GM21528 (cell line): Measurements from ENCODE around the gene USP11.
"Not testable (repeated sequence)": the region's sequence is repeated elsewhere in the genome, so short reads cannot be mapped to it uniquely, and the experiment has no call there.

Source experiments
- ATAC-seq: cut with Tn5 transposase; IDR thresholded peaks from one replicate; pipeline ENCODE4 v1.9.1; 2021; ENCODE audit warnings: mild to moderate bottlenecking, moderate library complexity; ENCODE audit not compliant: unreplicated experiment, low FRiP score

Gene USP11

DNA sequence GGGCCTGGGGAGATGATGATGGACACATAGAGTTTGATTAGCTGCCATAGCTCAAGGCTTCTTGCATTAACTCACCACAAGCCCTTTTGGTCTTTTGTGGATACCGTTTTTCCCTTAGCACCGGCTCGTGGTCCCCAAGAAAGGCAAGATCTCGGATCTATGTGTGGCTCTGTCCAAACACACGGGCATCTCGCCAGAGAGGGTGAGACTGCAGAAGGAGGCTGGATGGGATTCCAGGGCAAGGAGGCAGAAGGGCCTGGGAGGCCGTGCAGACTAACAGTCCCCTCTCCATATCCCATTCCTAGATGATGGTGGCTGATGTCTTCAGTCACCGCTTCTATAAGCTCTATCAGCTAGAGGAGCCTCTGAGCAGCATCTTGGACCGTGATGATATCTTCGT is 9.5 kb downstream of the USP11 start:
- ATAC-seq: no peak

- no peak for ATAC-seq
These were observed 10.5 kb downstream of the USP11 start for GRCh38 chrX:47243351-47243750.

DNA sequence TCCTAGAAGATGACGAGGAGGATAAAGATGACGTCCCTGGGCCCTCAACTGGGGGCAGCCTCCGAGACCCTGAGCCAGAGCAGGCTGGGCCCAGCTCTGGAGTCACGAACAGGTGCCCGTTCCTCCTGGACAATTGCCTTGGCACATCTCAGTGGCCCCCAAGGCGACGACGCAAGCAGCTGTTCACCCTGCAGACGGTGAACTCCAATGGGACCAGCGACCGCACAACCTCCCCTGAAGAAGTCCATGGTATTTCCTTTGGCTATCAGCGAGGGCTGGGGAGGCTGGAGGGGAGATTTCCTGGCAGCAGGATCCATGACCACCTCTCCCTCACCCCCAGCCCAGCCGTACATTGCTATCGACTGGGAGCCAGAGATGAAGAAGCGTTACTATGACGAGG is 11.9 kb downstream of the USP11 start:
- ATAC-seq: no peak

DNA sequence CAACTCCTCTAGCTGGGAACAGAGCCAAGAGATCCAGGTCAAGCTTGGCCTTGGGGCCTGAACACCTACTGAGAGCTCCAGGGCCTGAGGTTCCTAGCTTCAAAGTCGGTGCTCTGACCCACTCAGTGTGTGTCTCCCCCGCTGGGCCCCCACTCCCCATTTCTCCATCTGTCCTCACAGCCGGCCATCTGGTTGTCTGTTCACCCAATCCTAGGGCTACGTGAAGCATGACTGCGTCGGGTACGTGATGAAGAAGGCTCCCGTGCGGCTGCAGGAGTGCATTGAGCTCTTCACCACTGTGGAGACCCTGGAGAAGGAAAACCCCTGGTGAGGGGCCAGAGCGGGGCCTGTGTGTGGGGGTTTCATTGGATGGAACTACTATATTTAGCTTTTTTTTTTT is 12.3 kb downstream of the USP11 start:
- no peak for ATAC-seq

- ATAC-seq: no peak
These were observed 14.6 kb downstream of the USP11 start for GRCh38 chrX:47247206-47247998.

- no peak for ATAC-seq
These were observed 15.2 kb downstream of the USP11 start for GRCh38 chrX:47247999-47248320.

DNA sequence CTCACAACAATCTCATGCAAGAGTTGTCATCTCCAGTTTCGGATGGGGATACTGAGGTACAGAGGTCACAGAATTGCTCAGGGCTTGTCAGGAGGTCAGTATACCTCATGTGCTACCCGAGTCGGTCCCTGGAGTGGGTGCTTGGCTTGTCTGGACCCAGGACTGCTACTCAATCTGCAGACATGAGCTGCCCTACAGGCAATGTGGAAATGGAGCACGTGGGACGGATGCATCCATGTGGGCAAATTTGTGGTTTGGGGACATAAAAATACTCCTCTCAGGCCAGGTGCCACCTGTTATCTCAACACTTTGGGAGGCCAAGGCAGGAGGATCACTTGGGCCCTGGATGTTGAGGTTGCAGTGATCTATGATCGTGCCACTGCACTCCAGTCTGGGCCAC is 15.8 kb downstream of the USP11 start:
- no peak for ATAC-seq

DNA sequence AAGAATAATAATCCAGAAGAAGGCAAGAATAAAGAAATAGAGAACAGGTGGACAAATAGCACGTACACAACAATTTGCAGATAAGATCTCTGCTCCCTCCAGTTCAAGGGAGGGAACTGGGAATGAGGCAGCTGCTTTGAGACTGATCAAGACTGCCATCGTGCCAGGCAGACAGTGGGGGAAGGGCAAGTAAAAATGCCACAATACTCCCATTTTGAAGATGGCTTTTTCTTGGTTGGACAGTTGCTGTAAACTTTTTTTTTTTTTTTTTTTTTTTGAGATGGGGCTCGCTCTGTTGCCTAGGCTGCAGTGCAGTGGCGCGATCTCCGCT is 17.2 kb downstream of the USP11 start:
- ATAC-seq: no peak

DNA sequence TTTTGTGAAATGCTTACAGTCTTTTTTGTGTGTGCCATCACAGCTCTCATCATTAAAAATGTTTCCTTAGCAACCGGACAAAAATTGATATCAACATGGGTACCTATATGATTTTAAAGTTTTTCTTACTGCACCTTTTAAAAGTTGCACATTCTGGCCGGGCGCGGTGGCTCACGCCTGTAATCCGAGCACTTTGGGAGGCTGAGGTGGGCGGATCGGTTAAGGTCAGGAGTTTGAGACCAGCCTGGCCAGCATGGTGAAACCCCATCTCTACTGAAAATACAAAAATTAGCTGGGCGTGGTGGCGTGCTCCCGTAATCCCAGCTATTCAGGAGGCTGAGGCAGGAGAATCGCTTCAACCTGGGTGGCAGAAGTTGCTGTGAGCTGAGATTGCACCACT is 24.8 kb downstream of the USP11 start:
- not testable (repeated sequence) for ATAC-seq

DNA sequence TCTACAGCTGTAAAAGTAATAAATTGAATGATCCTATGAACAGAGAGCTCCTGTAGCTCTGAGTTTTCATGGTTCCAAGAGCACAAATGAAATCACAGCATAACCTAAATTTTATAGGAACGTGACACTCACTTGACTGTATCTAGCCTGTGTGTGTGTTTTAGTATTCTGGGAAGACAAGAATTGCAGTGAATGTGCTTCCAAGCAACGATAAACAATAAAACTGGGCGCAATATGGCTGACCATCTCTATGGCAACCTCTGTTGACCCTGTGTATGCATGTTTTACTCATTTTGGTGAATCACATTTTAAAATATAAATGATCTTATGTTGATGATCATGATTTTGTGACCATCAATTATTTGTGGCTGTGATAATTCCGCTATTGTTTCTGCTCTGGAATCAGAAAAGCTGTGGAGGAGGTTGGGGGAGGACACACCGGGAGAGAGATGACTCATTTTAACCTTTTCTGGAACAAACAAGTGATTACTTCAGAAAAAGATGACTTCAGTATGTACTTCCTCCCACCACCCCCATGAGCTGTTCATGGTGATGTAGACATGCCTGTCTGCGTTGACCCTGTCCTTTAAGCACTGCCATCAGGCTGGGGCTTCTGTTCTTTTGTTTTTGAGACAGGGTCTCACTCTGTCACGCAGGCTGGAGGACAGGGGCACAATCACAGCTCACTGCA is 31.8 kb downstream of the USP11 start:
- ATAC-seq: no peak

DNA sequence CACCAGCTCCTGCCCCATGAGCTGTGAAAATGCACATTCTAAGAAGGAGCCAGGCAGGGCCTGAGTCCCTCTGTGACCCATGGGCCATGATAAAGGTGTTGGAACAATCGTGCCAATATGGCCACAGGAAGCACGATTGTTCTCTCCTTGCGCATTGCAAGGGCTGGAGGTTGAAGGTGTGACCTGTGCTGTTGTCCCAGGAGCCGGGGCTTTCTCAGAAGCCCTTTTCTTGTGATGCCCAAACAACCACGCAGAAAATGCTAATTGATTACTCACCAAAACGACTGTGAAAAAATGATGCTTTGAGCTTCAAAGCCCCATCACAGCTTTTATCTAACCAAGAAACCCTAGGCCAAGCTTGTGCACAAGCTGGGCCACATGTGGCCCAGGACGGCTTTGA is 33.8 kb downstream of the USP11 start:
- no peak for ATAC-seq

DNA sequence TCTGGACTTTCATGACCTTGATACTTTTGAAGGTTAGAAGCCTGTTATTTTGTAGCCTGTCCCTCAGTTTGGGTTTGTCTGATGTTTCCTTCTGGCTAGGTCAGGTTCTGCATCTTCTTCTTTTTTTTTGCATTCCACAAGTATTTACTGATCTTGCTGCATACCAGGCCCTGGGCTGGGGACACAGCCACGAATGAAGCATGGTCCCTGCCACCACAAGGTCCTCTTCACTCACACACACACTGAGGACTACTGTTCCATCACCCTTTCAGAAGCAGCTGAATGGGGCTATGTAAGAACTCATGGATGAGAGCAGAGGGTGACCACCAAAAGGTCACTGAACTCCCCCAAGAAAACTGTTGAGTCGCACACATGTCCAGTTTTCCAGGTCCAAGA is 39.2 kb downstream of the USP11 start:
- ATAC-seq: no peak

- no peak for ATAC-seq
These were observed 40.4 kb downstream of the USP11 start for GRCh38 chrX:47273011-47273730.

- ATAC-seq: no peak
These were observed 45.9 kb downstream of the USP11 start for GRCh38 chrX:47278691-47279090.

- ATAC-seq: no peak
These were observed 50.4 kb downstream of the USP11 start for GRCh38 chrX:47283015-47283771.

GRCh38 chrX:47284616-47285015 is 51.8 kb downstream of the USP11 start:
- ATAC-seq: not testable (repeated sequence)

- no peak for ATAC-seq
These were observed 53.1 kb downstream of the USP11 start for GRCh38 chrX:47285836-47286320.

DNA sequence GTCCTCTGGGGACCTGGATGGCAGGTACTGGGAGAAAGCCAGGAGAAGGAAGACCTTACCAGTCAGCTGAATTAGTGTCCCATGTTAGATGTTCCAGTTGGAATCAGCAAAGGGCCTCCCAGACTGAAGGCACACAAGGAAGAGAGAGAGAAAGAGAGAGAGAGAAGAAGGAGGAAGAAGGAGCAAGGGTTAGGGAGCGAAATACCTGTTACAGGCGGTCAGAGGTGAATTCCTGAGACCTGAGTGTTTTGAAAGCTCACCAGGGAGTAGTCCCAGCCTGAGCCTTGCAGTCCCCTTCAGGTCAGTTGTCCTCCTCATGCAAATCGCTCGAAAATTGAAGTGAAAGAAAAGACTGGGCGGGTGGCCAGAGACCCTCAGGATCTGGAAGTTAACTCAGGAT is 60.3 kb downstream of the USP11 start:
- no peak for ATAC-seq

- ATAC-seq: no peak
These were observed 64.1 kb downstream of the USP11 start for GRCh38 chrX:47296766-47297365.

GRCh38 chrX:47297874-47298273 is 65.1 kb downstream of the USP11 start:
- ATAC-seq: no peak
